ENCODE data around the gene ZFYVE16.
A peak's percentile ranks its signal among the peaks of the same experiment; 100 is the strongest.

Gene ZFYVE16

GRCh38 chr5:80406980-80407734 is 707 bp upstream of the ZFYVE16 start:
- TF ChIP-seq TSHZ2 (CRISPR knock-in tag; IDR thresholded peaks at IDR 0.05): 0 out of 2 replicates have a peak, but pooled peaks have one; percentile 11
- TF ChIP-seq PPARA (CRISPR knock-in tag; IDR thresholded peaks at IDR 0.05; ENCODE audit: borderline replicate concordance): no peak
- peak; percentile 82 for ATAC-seq

- peak; percentile 78 for ATAC-seq
- TF ChIP-seq BACH2 (CRISPR knock-in tag; IDR thresholded peaks at IDR 0.05; ENCODE audit: borderline replicate concordance) (no peak), TSHZ2 (CRISPR knock-in tag; IDR thresholded peaks at IDR 0.05) (no peak), ZNF565 (CRISPR knock-in tag; conservative IDR thresholded peaks at IDR 0.05; ENCODE audit: low read depth) (no peak), TOX (CRISPR knock-in tag; IDR thresholded peaks at IDR 0.05; ENCODE audit: borderline replicate concordance) (no peak), SNAI2 (CRISPR knock-in tag; IDR thresholded peaks at IDR 0.05) (no peak), ZNF70 (CRISPR knock-in tag; IDR thresholded peaks at IDR 0.05) (no peak), GLIS3 (CRISPR knock-in tag; IDR thresholded peaks at IDR 0.05) (no peak)
Observed at GRCh38 chr5:80408484-80409366, 861 bp downstream of the ZFYVE16 start.

DNA sequence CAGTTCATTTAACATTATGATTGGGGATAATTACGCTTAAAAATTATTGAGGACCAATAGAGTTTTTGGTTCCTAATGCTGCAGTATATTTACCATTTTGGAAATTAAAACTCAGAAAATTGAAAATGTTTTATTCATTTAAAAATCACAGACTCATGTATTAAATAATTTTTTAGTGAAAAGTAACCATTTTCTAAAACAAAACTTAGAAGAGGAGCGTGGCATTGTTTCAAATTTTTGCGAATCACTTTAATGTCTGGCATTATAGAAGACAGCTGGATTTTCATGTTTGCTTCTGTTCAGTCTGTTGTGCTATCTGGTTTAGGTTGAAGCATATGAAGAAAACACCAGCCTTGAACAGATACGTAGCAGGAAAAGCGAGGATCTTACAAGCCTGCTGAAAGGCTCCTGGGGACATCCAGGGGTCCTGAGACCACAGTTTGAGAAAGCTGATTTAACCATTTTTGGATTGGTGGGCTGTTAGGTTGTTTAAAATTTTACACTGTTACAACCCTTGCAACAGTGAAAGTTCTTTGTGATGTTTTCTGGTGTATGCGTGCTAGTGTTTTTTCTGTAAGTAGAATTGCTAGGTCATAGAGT is 1.6 kb downstream of the ZFYVE16 start:
- TF ChIP-seq ZNF70 (CRISPR knock-in tag; IDR thresholded peaks at IDR 0.05) (no peak), TOX (CRISPR knock-in tag; IDR thresholded peaks at IDR 0.05; ENCODE audit: borderline replicate concordance) (no peak), ZNF8 (CRISPR knock-in tag; IDR thresholded peaks at IDR 0.05) (no peak), ESRRG (CRISPR knock-in tag; IDR thresholded peaks at IDR 0.05) (no peak), GLIS3 (CRISPR knock-in tag; IDR thresholded peaks at IDR 0.05) (no peak), ZFP30 (CRISPR knock-in tag; IDR thresholded peaks at IDR 0.05) (no peak), POU6F1 (CRISPR knock-in tag; IDR thresholded peaks at IDR 0.05; ENCODE audit: borderline replicate concordance, low read depth) (no peak), ARNTL (CRISPR knock-in tag; IDR thresholded peaks at IDR 0.05; ENCODE audit: borderline replicate concordance, low read depth) (no peak), ZNF565 (CRISPR knock-in tag; conservative IDR thresholded peaks at IDR 0.05; ENCODE audit: low read depth) (no peak), SNAI2 (CRISPR knock-in tag; IDR thresholded peaks at IDR 0.05) (no peak), ZFP3 (CRISPR knock-in tag; IDR thresholded peaks at IDR 0.05) (no peak), RARB (CRISPR knock-in tag; IDR thresholded peaks at IDR 0.05) (no peak), PPARA (CRISPR knock-in tag; IDR thresholded peaks at IDR 0.05; ENCODE audit: borderline replicate concordance) (no peak)
- TF ChIP-seq, protein P1, sequence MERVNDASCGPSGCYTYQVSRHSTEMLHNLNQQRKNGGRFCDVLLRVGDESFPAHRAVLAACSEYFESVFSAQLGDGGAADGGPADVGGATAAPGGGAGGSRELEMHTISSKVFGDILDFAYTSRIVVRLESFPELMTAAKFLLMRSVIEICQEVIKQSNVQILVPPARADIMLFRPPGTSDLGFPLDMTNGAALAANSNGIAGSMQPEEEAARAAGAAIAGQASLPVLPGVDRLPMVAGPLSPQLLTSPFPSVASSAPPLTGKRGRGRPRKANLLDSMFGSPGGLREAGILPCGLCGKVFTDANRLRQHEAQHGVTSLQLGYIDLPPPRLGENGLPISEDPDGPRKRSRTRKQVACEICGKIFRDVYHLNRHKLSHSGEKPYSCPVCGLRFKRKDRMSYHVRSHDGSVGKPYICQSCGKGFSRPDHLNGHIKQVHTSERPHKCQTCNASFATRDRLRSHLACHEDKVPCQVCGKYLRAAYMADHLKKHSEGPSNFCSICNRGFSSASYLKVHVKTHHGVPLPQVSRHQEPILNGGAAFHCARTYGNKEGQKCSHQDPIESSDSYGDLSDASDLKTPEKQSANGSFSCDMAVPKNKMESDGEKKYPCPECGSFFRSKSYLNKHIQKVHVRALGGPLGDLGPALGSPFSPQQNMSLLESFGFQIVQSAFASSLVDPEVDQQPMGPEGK (CRISPR knock-in tag; IDR thresholded peaks at IDR 0.05; ENCODE audit: borderline replicate concordance): no peak
- ATAC-seq: no peak
